IPS-18c (cell line): ENCODE results near the gene EEA1.

Experiments
- H3K4me3 ChIP-seq: 2 replicates; pipeline ENCODE4 v1.7.0; 2013; ENCODE audit warnings: low read depth, mild to moderate bottlenecking, low read length, moderate library complexity; ENCODE audit not compliant: insufficient read depth
- H3K9me3 ChIP-seq: one replicate; pipeline ENCODE4 v1.6.1; 2013; ENCODE audit warnings: mild to moderate bottlenecking, low read length, moderate library complexity; ENCODE audit not compliant: control insufficient read depth, insufficient read depth

Gene EEA1

GRCh38 chr12:92943482-92944250, 14.6 kb upstream of the EEA1 start:
- H3K4me3 ChIP-seq = no peak overlapping the region
- no peaks in the 10 kb centered on the region for H3K9me3 ChIP-seq

- no peaks in the 10 kb centered on the region for H3K9me3 ChIP-seq
- H3K4me3 ChIP-seq = no peak overlapping the region
Observed at GRCh38 chr12:92942905-92943304, 13.8 kb upstream of the EEA1 start.

GRCh38 chr12:92939116-92939515, 10.0 kb upstream of the EEA1 start:
- H3K4me3 ChIP-seq = no peak overlapping the region
- no peaks in the 10 kb centered on the region for H3K9me3 ChIP-seq

- Histone ChIP-seq H3K9me3 (no peaks in the 10 kb centered on the region), H3K4me3 (no peak overlapping the region)
Observed at GRCh38 chr12:92938638-92939037, 9.5 kb upstream of the EEA1 start.

GRCh38 chr12:92938018-92938417, 8.9 kb upstream of the EEA1 start:
- no peak overlapping the region for H3K4me3 ChIP-seq
- no peaks in the 10 kb centered on the region for H3K9me3 ChIP-seq

- H3K4me3 ChIP-seq = no peak overlapping the region
- H3K9me3 ChIP-seq = no peaks in the 10 kb centered on the region
Observed at GRCh38 chr12:92933606-92934005, 4.5 kb upstream of the EEA1 start.

- Histone ChIP-seq H3K9me3 (no peaks in the 10 kb centered on the region), H3K4me3 (no peak overlapping the region)
Observed at GRCh38 chr12:92930421-92930820, 1.3 kb upstream of the EEA1 start.

- Histone ChIP-seq H3K4me3 (peak overlapping the region; percentile 48), H3K9me3 (no peaks in the 10 kb centered on the region)
Observed at GRCh38 chr12:92929983-92930382, 888 bp upstream of the EEA1 start.

- Histone ChIP-seq H3K4me3 (peak overlapping the region; percentile 70), H3K9me3 (no peaks in the 10 kb centered on the region)
Observed at GRCh38 chr12:92928421-92928961, 604 bp downstream of the EEA1 start.

GRCh38 chr12:92927436-92928281, 1.4 kb downstream of the EEA1 start:
- Histone ChIP-seq H3K9me3 (no peaks in the 10 kb centered on the region), H3K4me3 (no peak overlapping the region; the same call in 1 of the 2 replicates)

GRCh38 chr12:92927055-92927435, 2.0 kb downstream of the EEA1 start:
- Histone ChIP-seq H3K4me3 (no peak overlapping the region), H3K9me3 (no peaks in the 10 kb centered on the region)

- Histone ChIP-seq H3K4me3 (no peak overlapping the region), H3K9me3 (no peaks in the 10 kb centered on the region)
Observed at GRCh38 chr12:92926549-92926948, 2.5 kb downstream of the EEA1 start.

- H3K9me3 ChIP-seq = no peaks in the 10 kb centered on the region
- H3K4me3 ChIP-seq = no peak overlapping the region
Observed at GRCh38 chr12:92921877-92922276, 7.2 kb downstream of the EEA1 start.

GRCh38 chr12:92915365-92915764, 13.7 kb downstream of the EEA1 start:
- no peak overlapping the region for H3K4me3 ChIP-seq
- H3K9me3 ChIP-seq = no peaks in the 10 kb centered on the region

- no peaks in the 10 kb centered on the region for H3K9me3 ChIP-seq
- H3K4me3 ChIP-seq = no peak overlapping the region
Observed at GRCh38 chr12:92914170-92914569, 14.9 kb downstream of the EEA1 start.

GRCh38 chr12:92912672-92913071, 16.4 kb downstream of the EEA1 start:
- Histone ChIP-seq H3K9me3 (no peaks in the 10 kb centered on the region), H3K4me3 (no peak overlapping the region)

- Histone ChIP-seq H3K4me3 (no peak overlapping the region), H3K9me3 (no peaks in the 10 kb centered on the region)
Observed at GRCh38 chr12:92912052-92912451, 17.0 kb downstream of the EEA1 start.

GRCh38 chr12:92911339-92911738, 17.8 kb downstream of the EEA1 start:
- no peaks in the 10 kb centered on the region for H3K9me3 ChIP-seq
- H3K4me3 ChIP-seq = no peak overlapping the region
